GM18517 (cell line): ENCODE results near the gene MPPE1.
A peak's percentile ranks its signal among the peaks of the same experiment; 100 is the strongest.

Experiments used
- ATAC-seq: cut with Tn5 transposase; IDR thresholded peaks from one replicate; pipeline ENCODE4 v1.9.1; 2021; ENCODE audit warnings: mild to moderate bottlenecking, moderate library complexity; ENCODE audit not compliant: unreplicated experiment

MPPE1 gene

DNA sequence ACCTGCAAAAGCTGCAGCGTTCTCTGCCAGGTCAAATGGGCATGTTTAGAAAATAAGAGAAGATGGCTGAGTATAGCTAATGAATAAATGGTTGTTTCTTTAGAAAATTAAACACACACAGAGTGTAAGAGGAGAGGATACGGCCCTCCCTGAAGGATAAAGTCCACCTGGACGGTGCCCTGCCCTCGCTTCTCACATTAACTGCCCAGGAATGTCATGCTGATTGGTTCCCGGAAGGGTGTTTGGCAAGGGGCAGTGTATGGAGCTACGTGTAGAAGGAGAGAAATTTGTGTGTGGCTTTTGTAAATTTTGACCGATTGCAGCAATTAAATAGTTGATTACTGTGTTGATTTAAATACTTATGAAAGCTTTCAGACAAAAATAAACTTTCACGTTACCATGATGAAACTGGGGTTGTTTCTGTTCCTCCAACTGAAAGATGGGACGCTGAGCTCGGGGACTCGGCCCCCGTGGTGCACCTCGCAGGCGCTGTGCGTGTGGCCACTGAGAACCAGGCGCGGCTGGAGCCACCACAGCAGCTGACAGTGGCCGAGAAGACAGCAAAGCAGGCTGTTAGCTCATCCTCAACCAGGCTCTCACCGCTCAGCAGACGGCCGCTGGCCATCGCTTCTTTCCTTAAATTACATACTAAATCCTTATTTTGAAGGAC, 22.7 kb downstream of the MPPE1 start:
- ATAC-seq = no peak

DNA sequence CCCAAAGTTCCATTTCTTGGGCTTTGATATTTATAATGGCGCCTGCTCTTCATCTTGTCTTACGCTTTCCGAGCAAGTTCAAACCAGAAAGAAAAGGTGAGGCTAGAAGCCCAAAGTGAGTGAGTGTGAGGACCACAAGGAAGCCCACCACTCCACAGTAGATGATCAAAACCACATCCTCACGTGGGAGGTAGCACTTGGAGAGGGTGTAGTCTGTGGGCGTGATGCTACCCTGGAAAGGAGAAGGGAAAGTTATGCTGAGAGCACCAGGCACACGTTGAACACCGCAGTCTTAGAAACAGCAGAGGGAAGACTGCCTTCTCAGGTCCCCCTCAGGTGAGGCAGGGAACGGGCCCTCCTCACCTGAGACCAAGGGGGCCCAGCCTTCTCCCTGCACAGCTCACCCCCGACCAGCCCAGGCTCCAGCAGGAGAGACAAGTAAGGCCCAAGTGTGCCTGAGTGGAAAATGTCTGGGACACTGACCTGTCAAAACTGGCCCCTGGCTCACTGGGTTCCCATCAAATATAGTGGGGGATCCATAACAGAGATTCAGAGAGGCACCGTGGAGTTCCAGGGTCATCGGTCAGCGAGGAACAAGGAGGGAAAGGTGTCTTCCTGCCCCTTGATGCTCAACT, 23.6 kb downstream of the MPPE1 start:
- no peak for ATAC-seq

DNA sequence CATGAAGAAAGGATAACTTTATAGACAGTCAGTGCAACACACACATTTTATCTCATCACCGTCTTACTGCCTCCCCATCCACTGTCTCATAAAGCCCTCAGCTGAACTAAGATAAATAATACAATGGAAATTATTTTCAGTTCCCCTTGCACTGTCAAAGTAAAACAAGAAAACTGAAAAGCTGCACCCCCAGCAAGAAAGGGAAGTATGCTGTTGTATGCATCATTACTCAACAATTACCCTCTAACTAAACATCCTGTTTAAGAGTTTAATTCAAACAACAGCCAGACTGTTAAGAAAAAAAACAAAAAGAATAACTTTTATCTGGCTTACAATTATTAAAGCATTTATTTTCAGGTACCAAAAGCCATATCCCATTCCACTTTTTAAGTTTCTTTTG, 25.0 kb downstream of the MPPE1 start:
- ATAC-seq = peak; percentile 86

DNA sequence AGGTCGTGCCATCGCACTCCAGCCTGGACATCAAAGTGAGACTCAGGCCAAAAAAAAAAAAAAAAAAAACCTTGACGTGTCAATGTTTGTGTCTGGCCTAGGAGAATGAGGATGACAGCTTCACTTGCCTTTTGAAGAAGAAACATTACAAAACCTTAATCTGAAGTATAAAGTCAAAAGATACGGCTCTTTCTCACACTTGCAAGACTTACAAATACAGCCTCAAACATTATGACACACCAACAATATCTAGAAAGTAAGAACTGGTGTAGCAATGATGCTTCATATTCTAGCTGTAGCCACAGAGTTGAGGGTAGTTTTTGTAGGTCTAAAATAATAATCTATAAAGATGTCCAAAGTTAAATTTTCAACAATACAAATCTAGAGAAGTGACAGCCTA, 25.5 kb downstream of the MPPE1 start:
- ATAC-seq = no peak

DNA sequence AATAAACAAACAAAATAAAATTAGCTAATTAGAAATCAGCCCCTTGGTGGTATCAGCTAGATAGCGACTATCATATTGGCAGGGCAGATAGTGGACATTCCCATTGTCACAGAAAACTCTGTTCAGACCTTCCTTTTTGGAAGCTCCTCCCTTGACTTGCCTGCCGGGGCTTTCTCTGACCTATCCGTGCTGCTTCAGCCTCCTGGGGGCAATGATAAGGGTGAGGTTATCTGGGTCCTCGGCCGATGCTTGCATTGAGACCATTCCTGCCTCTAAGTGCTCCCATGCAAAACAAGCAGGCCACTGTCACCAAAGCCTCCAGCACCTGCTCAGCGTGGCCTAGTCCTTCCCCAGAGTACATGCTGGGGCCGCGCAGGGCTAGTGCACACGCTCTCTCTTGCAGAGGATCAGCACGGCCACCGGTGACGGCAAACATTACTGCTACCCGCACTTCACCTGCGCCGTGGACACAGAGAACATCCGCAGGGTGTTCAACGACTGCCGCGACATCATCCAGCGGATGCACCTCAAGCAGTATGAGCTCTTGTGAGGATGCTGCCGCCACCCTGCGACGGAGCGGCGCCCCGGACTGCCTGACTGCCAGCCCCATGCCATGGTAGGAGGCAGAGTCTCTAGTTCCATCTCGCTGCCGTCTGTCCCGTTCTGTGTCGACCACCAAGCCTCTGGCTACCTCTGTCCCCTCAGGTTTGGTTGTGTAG, 27.4 kb downstream of the MPPE1 start:
- ATAC-seq = no peak

DNA sequence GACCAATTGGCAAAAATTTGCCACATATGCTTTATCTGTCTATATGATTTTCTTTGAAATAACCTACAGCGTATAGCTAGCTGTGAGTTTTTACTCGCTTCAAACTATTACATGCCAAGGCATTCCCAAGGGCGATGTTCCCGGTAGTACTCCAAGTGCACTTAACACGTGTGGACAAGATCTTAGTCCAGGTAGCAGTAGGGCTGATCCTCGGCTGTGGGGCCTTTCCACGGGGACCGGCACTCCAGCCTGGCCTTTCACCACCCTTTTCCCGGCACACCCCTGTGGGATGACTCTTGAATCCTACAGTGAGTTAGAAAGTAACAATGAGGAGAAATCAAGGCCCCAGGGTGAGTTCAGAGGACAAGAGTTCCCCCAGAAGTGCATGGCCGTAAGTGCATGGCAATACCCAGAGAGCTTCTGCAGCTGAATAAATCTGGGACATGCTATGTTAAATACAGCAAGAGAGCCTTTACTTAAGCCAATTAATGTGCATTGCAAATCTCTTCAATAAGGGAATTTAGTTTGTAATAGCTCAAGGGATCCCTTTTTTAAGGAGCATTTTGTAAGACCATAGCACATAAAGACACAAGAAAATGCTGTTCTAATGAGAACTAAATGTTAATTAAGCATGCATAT, 30.5 kb downstream of the MPPE1 start:
- no peak for ATAC-seq

DNA sequence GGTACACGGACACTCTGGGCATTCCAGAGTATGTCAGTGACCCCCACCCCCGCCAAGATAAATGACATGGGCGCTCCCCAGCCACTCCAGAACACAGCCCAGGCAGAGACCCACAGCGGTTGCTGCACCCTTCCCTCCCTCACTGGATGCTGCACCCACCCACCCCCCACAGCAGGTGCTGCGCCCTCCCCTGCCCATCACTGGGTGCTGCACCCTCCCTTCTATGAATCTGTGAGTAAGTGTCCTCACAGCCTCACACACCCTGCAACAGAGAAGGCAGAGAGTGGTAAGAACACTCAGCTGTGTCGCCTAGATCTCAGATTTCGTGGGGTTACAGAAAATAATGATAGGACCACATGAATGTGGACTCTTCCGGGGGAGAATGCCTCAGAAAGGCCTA, 33.4 kb downstream of the MPPE1 start:
- ATAC-seq = no peak

DNA sequence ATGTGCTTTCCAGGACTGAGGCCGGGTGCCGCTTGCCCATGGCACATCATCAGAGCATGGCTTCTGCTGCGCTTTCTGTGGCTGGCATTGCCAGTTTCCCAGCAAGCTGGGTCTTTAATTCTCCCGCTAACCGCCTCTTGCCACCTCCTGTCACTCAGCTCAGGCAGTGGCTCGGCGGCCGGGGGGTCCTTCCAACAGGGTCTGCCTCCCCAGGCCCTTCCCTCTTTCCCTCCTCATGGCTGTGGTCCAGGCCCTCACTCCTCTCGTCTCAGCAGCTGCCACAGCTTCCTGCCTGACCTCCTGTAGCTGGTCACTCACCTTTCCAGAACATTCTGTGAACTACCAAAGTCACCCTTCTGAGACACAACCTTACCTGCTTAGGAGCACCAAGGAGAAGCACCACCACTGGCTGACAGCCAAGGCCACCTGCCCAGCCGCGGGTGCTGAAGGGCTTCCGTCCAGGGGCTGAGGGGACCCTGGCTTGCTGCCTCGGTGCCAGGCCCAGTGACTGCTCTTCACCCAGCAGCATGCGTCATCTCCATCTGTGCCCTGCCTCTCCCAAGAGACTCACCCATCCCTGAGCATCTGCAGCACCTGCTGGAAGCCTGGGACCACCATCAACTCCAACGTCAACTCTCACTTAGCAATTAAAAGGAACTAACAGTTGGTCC, 34.3 kb downstream of the MPPE1 start:
- ATAC-seq = no peak

DNA sequence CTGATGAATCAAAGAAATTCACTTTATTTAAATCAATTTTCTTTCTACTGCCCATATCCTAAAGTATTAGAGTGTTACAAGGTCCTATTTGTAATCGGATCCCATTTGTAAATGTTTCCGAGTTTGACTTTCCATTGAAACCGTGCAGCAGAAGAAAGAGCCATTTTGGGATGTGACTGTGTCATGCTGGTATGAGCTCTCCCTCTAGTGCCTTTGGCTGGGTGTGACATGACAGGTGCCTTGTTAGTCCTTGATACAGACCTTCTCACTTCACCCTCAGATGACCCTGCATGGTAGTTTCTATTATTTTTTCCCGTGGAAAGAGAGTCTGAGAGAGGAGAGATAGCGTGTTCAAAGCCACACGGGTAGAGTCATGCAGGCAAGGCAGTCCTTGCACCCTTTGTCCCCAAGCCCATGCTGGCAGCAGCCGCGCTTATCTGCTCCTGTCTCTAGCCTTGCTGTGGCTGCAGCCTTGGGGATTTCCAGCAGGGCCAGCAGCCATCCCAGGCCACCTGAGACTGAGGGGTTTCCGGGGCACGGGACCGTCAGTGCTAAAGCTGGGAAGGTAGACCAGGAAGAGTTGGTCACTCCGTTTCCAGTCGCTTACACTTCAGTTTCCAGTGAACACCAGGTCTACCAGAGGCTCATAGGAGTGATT, 35.5 kb downstream of the MPPE1 start:
- no peak for ATAC-seq

DNA sequence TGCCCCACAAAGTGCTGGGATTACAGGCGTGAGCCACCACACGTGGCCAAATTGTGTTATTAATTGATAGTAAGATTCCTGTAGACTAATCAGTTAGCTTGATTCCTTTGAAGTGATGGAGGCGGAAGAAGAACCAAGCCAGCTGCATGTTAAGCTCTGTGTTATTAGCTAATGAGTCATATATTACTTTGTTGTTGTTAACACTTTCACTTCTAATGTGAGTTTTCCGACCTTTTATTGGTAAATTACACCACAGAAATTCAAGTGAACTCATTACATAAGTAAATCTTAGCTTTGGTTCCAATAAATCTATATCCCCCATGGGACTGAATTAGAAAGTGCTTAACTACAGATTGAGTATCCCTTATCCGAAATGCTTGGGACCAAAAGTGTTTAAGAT, 36.6 kb downstream of the MPPE1 start:
- no peak for ATAC-seq

DNA sequence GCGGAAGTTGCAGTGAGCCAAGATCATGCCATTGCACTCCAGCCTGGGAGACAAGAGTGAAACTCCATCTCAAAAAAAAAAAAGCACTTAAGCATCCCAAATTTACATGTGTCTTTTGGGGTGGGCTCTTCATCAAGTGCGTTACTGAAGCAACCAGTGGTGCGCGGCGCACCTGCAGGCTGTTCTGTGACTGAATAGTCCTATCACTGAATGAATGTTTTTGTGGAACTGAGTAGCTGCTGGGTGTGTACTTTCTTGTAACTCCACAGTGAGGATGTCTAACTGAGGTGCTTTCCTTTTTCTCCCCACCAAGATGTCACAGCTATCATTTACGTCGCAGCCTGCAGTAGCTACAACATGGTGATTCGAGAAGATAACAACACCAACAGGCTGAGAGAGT, 39.9 kb downstream of the MPPE1 start:
- ATAC-seq = no peak

DNA sequence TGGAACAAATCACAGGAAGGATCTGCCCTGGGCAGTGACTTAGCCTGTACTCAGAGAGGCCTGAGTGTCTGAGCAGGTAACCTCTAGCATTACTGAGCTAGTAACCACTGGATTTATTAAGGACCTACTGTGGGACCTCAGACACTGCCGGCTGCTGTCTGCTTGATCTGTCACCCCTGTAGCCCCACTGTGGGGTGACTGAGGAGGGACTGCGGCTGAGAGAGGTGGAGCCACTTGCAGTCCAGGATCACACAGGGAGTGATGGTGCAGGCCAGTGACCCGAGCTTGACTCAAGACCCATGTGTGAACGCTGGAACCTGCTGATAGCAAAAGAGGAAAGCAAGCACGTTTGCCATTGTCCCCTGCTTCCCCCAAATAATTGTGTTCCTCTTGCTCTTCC, 41.4 kb downstream of the MPPE1 start:
- ATAC-seq = no peak

DNA sequence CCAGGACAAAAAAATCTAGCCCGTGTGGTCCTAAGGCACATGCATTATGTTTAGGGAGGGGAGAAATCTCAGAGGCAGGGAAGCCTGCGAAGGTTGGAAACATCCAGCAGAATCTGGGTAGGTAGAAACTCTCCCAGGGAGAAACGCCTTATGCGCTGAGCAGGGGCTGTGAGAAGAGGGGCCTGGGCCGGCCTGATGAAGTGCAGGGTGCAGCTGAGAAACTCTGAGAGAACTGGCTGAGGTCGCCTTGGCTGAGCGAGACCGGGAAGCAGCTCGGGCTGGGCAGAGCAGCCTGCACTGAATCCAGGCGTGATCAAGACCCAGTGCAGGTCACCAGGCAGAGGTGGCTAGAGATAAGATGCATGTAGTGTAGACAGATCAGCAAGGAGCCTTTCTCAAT, 41.8 kb downstream of the MPPE1 start:
- ATAC-seq = no peak

DNA sequence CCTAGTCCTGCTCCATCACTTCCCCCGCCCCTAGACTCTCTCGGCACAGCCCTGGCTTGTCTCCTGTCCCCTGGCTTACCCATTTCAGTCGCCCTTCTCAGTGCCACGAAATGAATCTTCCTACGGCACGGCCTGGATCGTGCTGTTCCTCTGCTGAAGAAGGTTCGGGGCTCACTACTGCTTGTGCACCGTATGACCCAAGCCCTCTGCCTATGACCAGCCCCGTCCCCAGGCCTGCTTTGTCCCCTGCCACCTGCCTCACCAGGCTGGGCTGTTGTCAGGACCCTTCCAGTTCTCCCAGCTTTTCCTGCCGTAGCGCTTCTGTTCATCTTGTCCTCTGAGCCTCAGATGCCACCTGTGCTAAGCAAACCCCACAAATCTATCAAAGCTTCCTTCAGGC, 43.0 kb downstream of the MPPE1 start:
- ATAC-seq = no peak

DNA sequence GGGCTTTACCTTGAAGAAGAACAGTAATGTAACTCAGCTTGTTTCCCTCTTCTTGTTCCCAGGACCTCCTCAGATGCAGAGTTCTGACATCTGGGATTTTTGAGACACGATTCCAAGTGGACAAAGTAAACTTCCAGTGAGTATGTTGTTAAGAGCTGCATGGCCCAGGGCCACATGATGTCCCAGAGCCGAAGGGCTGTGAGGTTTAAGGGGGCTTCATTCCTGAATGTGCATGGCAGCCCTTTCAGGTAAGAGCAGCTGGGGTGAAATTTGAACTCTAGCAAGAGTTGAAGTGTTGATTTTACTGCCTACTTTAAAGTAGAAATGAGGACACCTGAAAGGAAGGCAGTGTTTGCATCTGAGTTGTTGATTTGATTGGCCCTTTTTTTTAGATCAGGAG, 43.6 kb downstream of the MPPE1 start:
- ATAC-seq = no peak

DNA sequence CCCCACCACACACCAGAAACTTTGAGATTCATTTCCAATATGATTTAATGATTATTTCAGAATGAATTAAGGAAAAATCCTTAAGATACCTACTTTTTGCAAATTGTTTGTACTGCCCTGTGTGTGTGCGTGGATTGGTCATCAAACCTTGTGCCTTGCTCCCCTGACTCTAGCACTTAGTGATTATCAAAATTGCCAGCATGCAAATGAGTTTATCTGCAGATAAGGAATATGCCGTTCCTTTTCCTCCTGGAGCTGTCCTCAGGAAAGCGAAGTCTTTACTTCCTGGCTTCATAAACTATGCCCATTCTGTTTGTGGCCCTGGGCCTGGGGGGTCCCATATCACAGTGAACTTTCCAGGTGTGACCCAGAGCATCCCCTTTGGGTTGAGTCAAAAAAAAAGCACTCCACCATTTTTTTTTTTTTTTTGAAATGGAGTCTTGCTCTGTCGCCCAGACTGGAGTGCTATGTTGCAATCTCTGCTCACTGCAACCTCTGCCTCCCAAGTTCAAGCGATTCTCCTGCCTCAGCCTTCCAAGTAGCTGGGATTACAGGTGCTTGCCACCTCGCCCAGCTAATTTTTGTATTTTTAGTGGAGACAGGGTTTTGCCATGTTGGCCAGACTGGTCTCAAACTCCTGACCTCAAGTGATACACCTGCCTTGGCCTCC, 45.5 kb downstream of the MPPE1 start:
- no peak for ATAC-seq

DNA sequence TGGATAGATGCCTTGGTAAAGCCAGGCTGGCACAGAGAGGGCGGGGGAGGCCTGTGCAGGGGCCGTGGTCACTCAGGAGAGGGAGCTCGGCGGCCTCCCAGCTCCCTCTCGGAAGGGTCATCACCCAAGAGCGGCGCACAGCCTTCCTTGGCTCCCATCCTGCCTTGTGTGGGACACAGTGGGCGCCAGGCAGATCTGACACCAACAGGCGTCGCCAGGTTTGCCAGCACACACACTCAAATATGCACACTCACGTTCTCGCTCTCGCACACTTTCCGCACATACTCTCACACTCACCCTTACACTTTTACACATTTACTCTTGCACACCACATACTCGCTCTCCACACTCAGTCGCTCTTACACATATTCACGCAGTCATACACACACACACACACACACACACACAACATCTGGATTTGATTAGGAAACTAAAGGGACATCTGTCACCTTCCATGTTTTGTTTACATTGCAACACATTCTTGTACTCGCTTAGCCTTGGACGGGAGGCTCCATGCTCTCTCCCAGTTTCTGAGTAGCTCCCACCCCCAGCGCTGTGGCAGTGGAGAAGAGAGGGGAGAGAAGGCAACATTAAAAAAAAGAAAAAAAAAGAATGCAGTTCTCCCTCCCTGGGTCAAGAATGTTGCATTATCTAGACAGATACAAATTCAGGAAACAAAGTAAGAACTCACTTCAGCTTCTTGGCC, 46.4 kb downstream of the MPPE1 start:
- no peak for ATAC-seq

DNA sequence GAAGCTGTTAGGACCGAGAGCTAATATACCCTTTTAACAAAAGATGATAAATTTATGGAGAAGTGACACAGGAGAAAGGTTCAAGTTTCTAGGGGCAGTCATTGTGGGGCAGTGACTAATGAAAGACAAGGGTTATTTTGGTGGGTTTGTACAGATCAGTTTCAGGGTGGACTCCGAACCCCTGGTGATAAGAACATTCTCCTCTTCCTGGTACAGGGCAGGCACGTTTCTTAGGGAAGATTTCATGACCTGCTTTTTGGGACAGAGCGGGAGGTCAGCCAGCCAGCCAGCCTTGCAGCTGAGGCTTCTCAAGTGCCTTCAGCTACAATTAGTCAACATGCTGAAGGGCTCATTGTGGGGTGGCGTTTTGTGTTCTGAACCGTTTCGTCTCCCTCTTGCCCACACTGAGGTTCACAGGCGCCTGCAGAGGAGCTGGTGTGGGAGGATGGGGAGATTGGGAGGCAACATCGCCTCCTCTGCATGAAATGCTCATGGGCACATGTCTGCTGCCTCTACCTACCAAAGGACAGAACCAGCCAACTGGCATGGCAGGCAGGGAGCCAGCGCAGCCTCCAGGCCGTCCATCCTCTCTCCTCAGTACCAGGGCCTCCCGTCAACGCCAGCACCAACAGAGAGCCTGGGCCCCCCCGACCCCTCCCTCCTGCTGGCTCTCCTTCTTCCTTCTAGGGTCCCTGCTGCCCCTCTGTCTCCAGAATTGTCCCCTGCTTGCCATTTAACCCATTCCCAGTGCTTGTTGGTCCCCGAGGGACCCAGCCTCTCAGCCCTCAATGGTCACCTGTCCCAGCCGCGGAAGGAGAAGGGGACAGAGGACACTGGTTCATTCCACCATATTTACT, 47.3 kb downstream of the MPPE1 start:
- no peak for ATAC-seq

DNA sequence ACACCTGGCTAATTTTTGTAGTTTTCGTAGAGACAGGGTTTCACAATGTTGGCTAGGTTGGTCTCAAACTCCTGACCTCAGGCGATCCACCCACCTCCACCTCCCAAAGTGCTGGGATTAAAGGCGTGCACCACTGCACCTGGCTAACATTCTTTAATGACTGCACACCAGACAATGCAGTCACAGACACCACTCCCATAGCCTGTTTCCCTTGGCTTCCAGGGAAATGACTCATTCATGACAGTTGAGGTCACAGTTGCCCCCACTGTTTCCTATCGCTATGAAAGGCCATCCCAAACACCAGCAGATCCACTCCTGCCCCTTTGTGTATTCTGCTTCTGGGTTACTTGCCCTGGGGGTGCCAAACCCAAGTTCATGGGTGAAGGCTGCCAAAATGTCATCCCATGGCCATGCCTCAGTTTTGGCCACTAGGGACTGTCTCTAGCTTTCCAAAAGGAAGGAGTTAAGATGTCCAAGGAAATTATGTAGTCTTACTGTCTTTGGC, 48.2 kb downstream of the MPPE1 start:
- ATAC-seq = no peak
